Right lobe of liver (tissue), 6 donors: ENCODE results near the gene C16orf46. TPM values are rescaled to one million over a fixed set of nuclear protein-coding genes. Genes with fewer than 3 reads are reported as not detected.

Source experiments
- ATAC-seq, 4 donors: fragments of 200-7000 bp; cut with Tn5 transposase; one replicate each; pipeline ENCODE4 v1.9.1; 2020; ENCODE audit warnings: mild to moderate bottlenecking in 4 of 4, moderate library complexity in 4 of 4
- DNase-seq, 3 donors: peaks; one replicate each; pipeline ENCODE4 v3.0.0-alpha.2; 2020
- H3K27ac ChIP-seq, 3 donors: fragments of 200-600 bp; one replicate each; pipeline ENCODE4 v1.8.0; 2022
- H3K27me3 ChIP-seq, 2 donors: fragments of 200-600 bp; one replicate each; pipeline ENCODE4 v1.8.0; 2022
- H3K36me3 ChIP-seq, 4 donors: fragments of 200-600 bp; sonication (generic) in 1 of 4; one replicate each; pipeline versions ENCODE4 v1.5.1 to v1.8.0; 2017 to 2022; ENCODE audit warnings: control low read depth in 1 of 4
- H3K4me1 ChIP-seq, 4 donors: fragments of 200-600 bp; sonication (generic) in 1 of 4; one replicate each; pipeline versions ENCODE4 v1.5.1 to v1.8.0; 2017 to 2022; ENCODE audit warnings: control low read depth in 1 of 4
- H3K4me3 ChIP-seq, 3 donors: fragments of 200-600 bp; one replicate each; pipeline ENCODE4 v1.8.0; 2022
- H3K9me3 ChIP-seq, 4 donors: fragments of 200-600 bp; sonication (generic) in 1 of 4; one replicate each; pipeline versions ENCODE4 v1.5.1 to v1.8.0; 2017 to 2022; ENCODE audit warnings: control low read depth in 1 of 4
- CTCF ChIP-seq, 4 donors: fragments of 200-600 bp in 3 of 4; fragments of 450-650 bp in 1 of 4; IDR thresholded peaks; one replicate each; pipeline versions ENCODE4 v1.5.1 to v1.8.0; 2016 to 2022; ENCODE audit warnings: antibody characterized with exemption in 4 of 4, mild to moderate bottlenecking in 2 of 4
- POLR2A ChIP-seq: fragments of 450-650 bp; IDR thresholded peaks from one replicate; pipeline ENCODE4 v1.6.1; 2017; ENCODE audit warnings: antibody characterized with exemption, mild to moderate bottlenecking
- WGBS: methylation state at CpG from one replicate; pipeline ENCODE4 v1.1.6; 2018; ENCODE audit warnings: low coverage, low lambda C conversion rate; ENCODE audit not compliant: insufficient coverage; ENCODE audit errors: missing lambda C conversion rate; 5-methylcytosine and 5-hydroxymethylcytosine counted together
- intact Hi-C, 2 donors: fragments of 100-400 bp; cut with DNase I; formaldehyde crosslinking; loops; one replicate each; pipeline versions ENCODE4 v1.11.2 to v1.14.1; 2022
- small RNA-seq, 2 experiments: library from RNA; depleted of rRNA; stranded (forward); fragments of <200 nt; gene quantifications; one replicate each; pipeline ENCODE3, GENCODE V24; 2016
- total RNA-seq, 6 experiments: library from RNA; depleted of rRNA in 2 of 6; stranded (reverse); fragments of >200 nt in 2 of 6; fragmentation: NEBNext Ultra II Directional in 3 of 6; extraction: Animal tissue kit (Norgen Biotek cat#: 25700) in 3 of 6; gene quantifications; one replicate each; pipeline versions ENCODE4 v1.1.0 to v1.2.4, GENCODE V29; 2016 to 2023
- donor health status: DM: no; HTN: yes; CAD: no.
- donor health status: DM: no; HTN: no; CAD: no.
- donor health status: DM: no; HTN: no; CAD: no.
- donor health status: DM: no; HTN: yes; CAD: no.
- donor health status: DM: no; HTN: yes; CAD: no.

The C16orf46 gene
- total RNA-seq, 6 experiments from 2014 or later = 0.55 to 2.0 (median 1.2) TPM; not detected in 1

- 100% methylated on average over 2 of the region's 2 CpGs for WGBS
- H3K9me3 ChIP-seq = no peaks in the 10 kb centered on the region
- TF ChIP-seq CTCF (IDR thresholded peaks at IDR 0.05) (no peak), POLR2A (no peak)
- no peak for DNase-seq
- H3K4me1 ChIP-seq = no peaks in the 10 kb centered on the region
- H3K27ac ChIP-seq = no peak overlapping the region
- peaks cover 0 to 72% (median 14%) of the 10 kb centered on the region in 4 donors for H3K36me3 ChIP-seq
- no peak for ATAC-seq
- H3K4me3 ChIP-seq = no peak overlapping the region
- intact Hi-C loops = no loop called here
- no peaks in the 10 kb centered on the region for H3K27me3 ChIP-seq
Measured at GRCh38 chr16:81018496-81018895, 58.5 kb downstream of the C16orf46 start.

- intact Hi-C loops = no loop called here
Measured at GRCh38 chr16:81014672-81015071, 62.4 kb downstream of the C16orf46 start.

GRCh38 chr16:81012974-81013373 is 64.1 kb downstream of the C16orf46 start:
- TF ChIP-seq CTCF (IDR thresholded peaks at IDR 0.05) = no peak
- H3K9me3 ChIP-seq = no peaks in the 10 kb centered on the region
- H3K27ac ChIP-seq = no peak overlapping the region
- ATAC-seq = no peak
- H3K4me3 ChIP-seq = no peak overlapping the region
- peaks cover 0 to 34% (median 6%) of the 10 kb centered on the region in 4 donors for H3K36me3 ChIP-seq
- no peaks in the 10 kb centered on the region for H3K27me3 ChIP-seq
- 97% methylated on average over 3 of the region's 3 CpGs for WGBS
- intact Hi-C loops = no loop called here
- DNase-seq = no peak
- no peaks in the 10 kb centered on the region for H3K4me1 ChIP-seq

More at GRCh38 chr16:81014672-81015071, 62.4 kb downstream of the C16orf46 start:
- TF ChIP-seq CTCF (IDR thresholded peaks at IDR 0.05) (no peak), POLR2A (no peak)
- Histone ChIP-seq H3K4me3 (no peak overlapping the region), H3K36me3 (peaks cover 0 to 47% (median 9%) of the 10 kb centered on the region in 4 donors), H3K27ac (no peak overlapping the region), H3K27me3 (no peaks in the 10 kb centered on the region), H3K4me1 (no peaks in the 10 kb centered on the region), H3K9me3 (no peaks in the 10 kb centered on the region)
- 94% methylated on average over 2 of the region's 2 CpGs for WGBS
- DNase-seq = no peak
- ATAC-seq = no peak

Small RNAs within 50 kb of the gene (small RNA-seq; reads per million reads assigned to genes)
- gene AC092718.3 (0 reads per million in 2 experiments), gene RNU6-1191P (0 reads per million in 2 experiments)

Other genes starting within 250 kb of the C16orf46 start
- gene CMC2, start 70.4 kb downstream of the C16orf46 start, total RNA-seq = 10 to 100 TPM; 23.5 to 58.3 (median 42.1) TPM
- 10 to 100 TPM in 1 of 6 experiments, 1 to 10 TPM in 5; 6.6 to 11.4 (median 7.9) TPM for gene CENPN, start 70.0 kb downstream of the C16orf46 start, total RNA-seq
- gene ATMIN, start 41.4 kb downstream of the C16orf46 start, total RNA-seq = 10 to 100 TPM; 12.8 to 15.5 (median 14.6) TPM
- 10 to 100 TPM; 41.8 to 77.1 (median 52.4) TPM for gene GCSH, start 19.2 kb upstream of the C16orf46 start, total RNA-seq
- gene BCO1, start 161.5 kb upstream of the C16orf46 start, total RNA-seq = under 1 TPM in 5 of 6 experiments, not detected in 1; 0.11 to 0.55 (median 0.31) TPM
- gene GAN, start 237.7 kb upstream of the C16orf46 start, total RNA-seq = 1 to 10 TPM; 2.2 to 4.1 (median 3.4) TPM